Gastrocnemius medialis (tissue), 4 donors: ENCODE results near the gene NEK10. TPM values are rescaled to one million over a fixed set of nuclear protein-coding genes. Genes with fewer than 3 reads are reported as not detected.

Experiments used
- ATAC-seq, 2 donors: fragments of 150-250 bp; one replicate each; pipeline ENCODE4 v1.9.1; 2016
- DNase-seq, 2 donors: peaks; one replicate each; pipeline ENCODE4 v3.0.0-alpha.2; 2019
- H3K27ac ChIP-seq, 4 donors: fragments of 200-600 bp; sonication (generic); 1 replicate in 1 of 4; 2 replicates in 3 of 4; pipeline ENCODE4 v1.5.1; 2016 to 2018; ENCODE audit warnings: mild to moderate bottlenecking in 2 of 4, moderate library complexity in 1 of 4
- H3K27me3 ChIP-seq, 3 donors: fragments of 200-600 bp; sonication (generic) in 2 of 3; 1 replicate in 1 of 3; 2 replicates in 2 of 3; pipeline versions ENCODE4 v1.5.1 to v1.6.0; 2016 to 2019; ENCODE audit warnings: mild to moderate bottlenecking in 1 of 3, moderate library complexity in 1 of 3
- H3K36me3 ChIP-seq, 2 donors: fragments of 200-600 bp; sonication (generic) in 1 of 2; one replicate each; pipeline ENCODE4 v1.5.1; 2017 to 2018
- H3K4me1 ChIP-seq, 2 donors: fragments of 200-600 bp; sonication (generic) in 1 of 2; one replicate each; pipeline ENCODE4 v1.5.1; 2016 to 2017; ENCODE audit warnings: mild to moderate bottlenecking in 2 of 2
- H3K4me3 ChIP-seq, 4 donors: fragments of 200-600 bp; sonication (generic) in 3 of 4; 1 replicate in 1 of 4; 2 replicates in 3 of 4; pipeline ENCODE4 v1.5.1; 2016 to 2019; ENCODE audit warnings: mild to moderate bottlenecking in 2 of 4
- H3K9me3 ChIP-seq, 3 donors: fragments of 200-600 bp; sonication (generic) in 2 of 3; 1 replicate in 1 of 3; 2 replicates in 2 of 3; pipeline ENCODE4 v1.5.1; 2016 to 2019
- CTCF ChIP-seq, 5 experiments: fragments of 450-650 bp in 3 of 5; fragments of 200-600 bp in 2 of 5; sonication (generic) in 2 of 5; IDR thresholded peaks in 4 of 5; conservative IDR thresholded peaks in 1 of 5; 1 replicate in 4 of 5; 2 replicates in 1 of 5; pipeline ENCODE4 v1.5.1; 2016 to 2019; ENCODE audit warnings: antibody characterized with exemption in 5 of 5, mild to moderate bottlenecking in 3 of 5, moderate library complexity in 3 of 5
- POLR2A ChIP-seq, 2 donors: fragments of 450-650 bp; IDR thresholded peaks; one replicate each; pipeline ENCODE4 v1.6.1; 2017; ENCODE audit warnings: antibody characterized with exemption in 2 of 2, mild to moderate bottlenecking in 2 of 2, moderate library complexity in 2 of 2
- in situ Hi-C, 4 donors: fragments of 200-750 bp; cut with MboI; loops; one replicate each; pipeline versions ENCODE4 v1.15.0 to v1.8.0; 2017; ENCODE audit warnings: low sequenced_read_pairs in 4 of 4
- intact Hi-C: fragments of 100-400 bp; cut with DNase I; formaldehyde crosslinking; loops from one replicate; pipeline ENCODE4 v1.15.1; 2023; ENCODE audit warnings: low total_unique reads
- total RNA-seq, 4 donors: library from RNA; depleted of rRNA; stranded (reverse); fragments of >200 nt; gene quantifications; one replicate each; pipeline versions ENCODE4 v1.1.0 to v1.2.3, GENCODE V29; 2016

NEK10 gene
- total RNA-seq, 4 donors from 2014 or later: 3.6 to 12.8 (median 7.5) TPM

GRCh38 chr3:27127879-27128278 is 241.3 kb downstream of the NEK10 start:
- in situ Hi-C loops: loop anchor here in 1 of 4 donors (25.0 kb wide), 2 partner anchors 334 to 559 kb away; no protein-coding TSS in a partner anchor
- no peak for TF ChIP-seq CTCF (IDR thresholded peaks at IDR 0.05 in 4 of 5, conservative IDR thresholded peaks at IDR 0.05 in 1 of 5)

DNA sequence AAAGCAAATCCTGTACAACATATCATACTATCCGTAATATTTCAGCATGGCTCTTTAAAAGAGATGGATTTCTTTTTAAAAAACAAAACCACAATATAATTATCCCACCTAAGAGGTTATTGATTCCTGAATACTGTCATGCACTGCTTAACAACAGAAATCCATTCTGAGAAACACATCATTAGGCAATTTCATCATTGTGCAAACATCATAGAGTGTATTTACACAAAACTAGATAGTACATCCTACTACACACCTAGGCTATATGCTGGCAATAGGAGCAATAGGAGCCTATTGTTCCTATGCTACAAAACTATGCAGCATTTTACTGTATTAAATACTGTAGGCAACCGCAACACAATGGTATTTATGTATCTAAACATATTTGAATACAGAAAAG is 242.0 kb downstream of the NEK10 start:
- no peak for ATAC-seq
- H3K36me3 ChIP-seq: no peaks in the 10 kb centered on the region
- in situ Hi-C loops (loop anchor here in 1 of 4 donors (25.0 kb wide), 2 partner anchors 335 to 560 kb away; no protein-coding TSS in a partner anchor), intact Hi-C loops (no loop called here)
- H3K27ac ChIP-seq: no peak overlapping the region
- no peak overlapping the region for H3K4me3 ChIP-seq
- no peaks in the 10 kb centered on the region for H3K4me1 ChIP-seq
- TF ChIP-seq POLR2A (IDR thresholded peaks at IDR 0.05): no peak
- no peak for TF ChIP-seq CTCF (IDR thresholded peaks at IDR 0.05 in 4 of 5, conservative IDR thresholded peaks at IDR 0.05 in 1 of 5)
- DNase-seq: no peak
- no peaks in the 10 kb centered on the region for H3K27me3 ChIP-seq
- no peaks in the 10 kb centered on the region for H3K9me3 ChIP-seq

More at GRCh38 chr3:27127879-27128278, 241.3 kb downstream of the NEK10 start:
- no peak for DNase-seq
- Histone ChIP-seq H3K27ac (no peak overlapping the region), H3K4me1 (no peaks in the 10 kb centered on the region), H3K27me3 (no peaks in the 10 kb centered on the region), H3K9me3 (no peaks in the 10 kb centered on the region), H3K4me3 (no peak overlapping the region), H3K36me3 (no peaks in the 10 kb centered on the region)
- intact Hi-C loops: no loop called here
- ATAC-seq: no peak

DNA sequence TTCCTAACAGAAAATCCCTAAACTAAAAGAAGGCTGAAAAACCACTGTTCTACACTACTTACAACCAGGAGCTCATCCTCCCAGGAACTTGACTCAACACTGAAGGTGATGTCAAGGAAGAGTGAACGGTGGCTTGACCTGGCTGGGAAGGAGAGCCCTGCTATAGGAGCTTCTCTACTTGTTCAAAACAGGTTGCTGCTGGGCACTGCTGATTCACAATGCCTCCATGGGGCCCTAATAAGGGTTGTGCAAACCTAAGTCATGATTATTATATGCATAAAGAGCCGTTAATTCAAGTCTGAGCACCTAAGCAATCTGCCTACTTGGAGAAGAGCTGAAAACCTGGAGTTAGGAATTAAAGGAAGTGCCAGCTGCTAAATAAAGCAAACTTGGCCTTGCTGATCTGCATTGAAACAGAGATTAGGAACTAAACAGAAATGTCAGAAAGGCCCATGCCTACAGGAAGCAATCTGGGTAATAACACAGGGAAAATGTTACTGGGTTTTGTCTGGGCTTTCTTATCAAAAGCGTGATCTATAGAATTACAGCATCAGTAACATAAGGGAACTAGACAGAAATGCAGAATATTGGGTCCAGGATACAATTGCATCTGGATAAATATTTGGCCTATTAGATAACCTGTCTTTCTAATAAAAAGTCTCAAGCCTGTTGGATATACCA is 243.2 kb downstream of the NEK10 start:
- in situ Hi-C loops (loop anchor here in 1 of 4 donors (25.0 kb wide), 2 partner anchors 336 to 561 kb away; no protein-coding TSS in a partner anchor), intact Hi-C loops (no loop called here)
- Histone ChIP-seq H3K4me3 (no peak overlapping the region), H3K27ac (no peak overlapping the region), H3K27me3 (no peaks in the 10 kb centered on the region), H3K36me3 (no peaks in the 10 kb centered on the region), H3K4me1 (no peaks in the 10 kb centered on the region), H3K9me3 (no peaks in the 10 kb centered on the region)
- DNase-seq (no peak), ATAC-seq (no peak)
- no peak for TF ChIP-seq POLR2A (IDR thresholded peaks at IDR 0.05)
- no peak for TF ChIP-seq CTCF (IDR thresholded peaks at IDR 0.05 in 4 of 5, conservative IDR thresholded peaks at IDR 0.05 in 1 of 5)

DNA sequence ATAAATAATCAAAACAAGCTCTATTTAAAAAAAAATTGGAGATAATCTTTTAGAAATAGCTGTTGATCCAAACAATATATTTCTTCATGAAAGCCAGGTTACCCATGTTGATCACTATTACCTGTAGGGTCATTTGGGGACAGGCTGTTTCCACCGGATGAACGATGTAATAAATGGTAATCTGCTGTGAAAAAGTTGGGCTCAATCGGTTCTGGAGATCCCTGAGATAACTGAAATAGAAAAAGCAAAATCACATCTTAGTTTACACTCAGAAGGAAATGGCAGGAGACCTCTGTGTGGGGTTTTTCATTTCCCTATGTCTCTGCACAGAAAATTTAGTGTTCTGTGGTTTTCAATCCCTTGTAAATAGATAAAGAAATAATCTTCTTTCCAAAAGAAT is 249.5 kb downstream of the NEK10 start:
- intact Hi-C loops: no loop called here
- H3K4me1 ChIP-seq: no peaks in the 10 kb centered on the region
- no peak overlapping the region for H3K4me3 ChIP-seq
- H3K36me3 ChIP-seq: peaks cover 0 to 4% of the 10 kb centered on the region in 2 donors
- H3K27me3 ChIP-seq: no peaks in the 10 kb centered on the region
- no peaks in the 10 kb centered on the region for H3K9me3 ChIP-seq
- TF ChIP-seq CTCF (IDR thresholded peaks at IDR 0.05 in 4 of 5, conservative IDR thresholded peaks at IDR 0.05 in 1 of 5) (no peak), POLR2A (IDR thresholded peaks at IDR 0.05) (no peak)
- no peak for DNase-seq
- in situ Hi-C loops: no loop called here
- ATAC-seq: no peak
- no peak overlapping the region for H3K27ac ChIP-seq
